Measurements from ENCODE around the gene LOXL3.
"Not testable (repeated sequence)": the region's sequence is repeated elsewhere in the genome, so short reads cannot be mapped to it uniquely, and the experiment has no call there.

The LOXL3 gene

GRCh38 chr2:74564222-74564621, 10.5 kb upstream of the LOXL3 start:
- no peak overlapping the region for H3K27ac Mint-ChIP-seq
- H3K4me3 Mint-ChIP-seq, result no peak overlapping the region
- peaks cover 2% of the 10 kb centered on the region for H3K36me3 Mint-ChIP-seq (ENCODE audit: low read depth)
- H3K27me3 Mint-ChIP-seq (ENCODE audit: low read depth), result no peaks in the 10 kb centered on the region
- H3K9me3 Mint-ChIP-seq, result no peaks in the 10 kb centered on the region
- DNase-seq (ENCODE audit: low spot score), result no peak
- peaks cover 44% of the 10 kb centered on the region for H3K4me1 Mint-ChIP-seq (ENCODE audit: low read depth)

- H3K27me3 Mint-ChIP-seq (ENCODE audit: low read depth), result no peaks in the 10 kb centered on the region
- H3K36me3 Mint-ChIP-seq (ENCODE audit: low read depth), result peaks cover 5% of the 10 kb centered on the region
- peaks cover 32% of the 10 kb centered on the region for H3K4me1 Mint-ChIP-seq (ENCODE audit: low read depth)
- no peaks in the 10 kb centered on the region for H3K9me3 Mint-ChIP-seq
- no peak overlapping the region for H3K4me3 Mint-ChIP-seq
- peak overlapping the region; percentile 33 for H3K27ac Mint-ChIP-seq
- no peak for DNase-seq (ENCODE audit: low spot score)
Observed at GRCh38 chr2:74562126-74562775, 8.5 kb upstream of the LOXL3 start.

DNA sequence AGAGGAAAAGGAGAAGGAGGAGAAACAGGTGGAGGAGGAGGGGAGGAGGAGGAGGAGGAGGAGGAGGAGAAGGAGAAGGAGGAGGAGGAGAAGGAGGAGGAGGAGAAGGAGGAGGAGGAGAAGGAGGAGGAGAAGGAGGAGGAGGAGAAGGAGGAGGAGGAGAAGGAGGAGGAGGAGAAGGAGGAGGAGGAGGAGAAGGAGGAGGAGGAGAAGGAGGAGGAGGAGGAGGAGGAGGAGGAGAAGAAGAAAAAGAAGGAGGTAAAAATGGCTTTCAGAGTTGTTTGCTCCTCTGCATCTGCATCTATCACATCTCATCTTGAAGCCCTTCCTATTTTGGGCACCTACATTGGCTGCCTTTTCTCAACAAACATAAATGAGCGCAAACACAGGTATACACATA, 7.3 kb upstream of the LOXL3 start:
- DNase-seq (ENCODE audit: low spot score); H3K27me3 Mint-ChIP-seq (ENCODE audit: low read depth); H3K4me3 Mint-ChIP-seq; H3K27ac Mint-ChIP-seq; H3K9me3 Mint-ChIP-seq: not testable (repeated sequence)
- Mint-ChIP-seq H3K4me1 (ENCODE audit: low read depth) (peaks cover 30% of the 10 kb centered on the region), H3K36me3 (ENCODE audit: low read depth) (peaks cover 13% of the 10 kb centered on the region)

- DNase-seq (ENCODE audit: low spot score), result no peak
- Mint-ChIP-seq H3K27me3 (ENCODE audit: low read depth) (no peaks in the 10 kb centered on the region), H3K27ac (no peak overlapping the region), H3K36me3 (ENCODE audit: low read depth) (peaks cover 13% of the 10 kb centered on the region), H3K9me3 (no peaks in the 10 kb centered on the region), H3K4me1 (ENCODE audit: low read depth) (peaks cover 30% of the 10 kb centered on the region), H3K4me3 (no peak overlapping the region)
Observed at GRCh38 chr2:74560591-74560990, 6.8 kb upstream of the LOXL3 start.

GRCh38 chr2:74559912-74560311, 6.2 kb upstream of the LOXL3 start:
- H3K27me3 Mint-ChIP-seq (ENCODE audit: low read depth), result no peaks in the 10 kb centered on the region
- no peak overlapping the region for H3K27ac Mint-ChIP-seq
- H3K36me3 Mint-ChIP-seq (ENCODE audit: low read depth), result peaks cover 13% of the 10 kb centered on the region
- H3K9me3 Mint-ChIP-seq, result no peaks in the 10 kb centered on the region
- H3K4me1 Mint-ChIP-seq (ENCODE audit: low read depth), result peaks cover 30% of the 10 kb centered on the region
- DNase-seq (ENCODE audit: low spot score), result no peak
- no peak overlapping the region for H3K4me3 Mint-ChIP-seq

- DNase-seq (ENCODE audit: low spot score), result no peak
- H3K27me3 Mint-ChIP-seq (ENCODE audit: low read depth), result no peaks in the 10 kb centered on the region
- H3K4me1 Mint-ChIP-seq (ENCODE audit: low read depth), result peaks cover 32% of the 10 kb centered on the region
- H3K36me3 Mint-ChIP-seq (ENCODE audit: low read depth), result peaks cover 13% of the 10 kb centered on the region
- no peaks in the 10 kb centered on the region for H3K9me3 Mint-ChIP-seq
- H3K27ac Mint-ChIP-seq, result peak overlapping the region; percentile 13
- H3K4me3 Mint-ChIP-seq, result no peak overlapping the region
Observed at GRCh38 chr2:74558284-74559230, 4.8 kb upstream of the LOXL3 start.

DNA sequence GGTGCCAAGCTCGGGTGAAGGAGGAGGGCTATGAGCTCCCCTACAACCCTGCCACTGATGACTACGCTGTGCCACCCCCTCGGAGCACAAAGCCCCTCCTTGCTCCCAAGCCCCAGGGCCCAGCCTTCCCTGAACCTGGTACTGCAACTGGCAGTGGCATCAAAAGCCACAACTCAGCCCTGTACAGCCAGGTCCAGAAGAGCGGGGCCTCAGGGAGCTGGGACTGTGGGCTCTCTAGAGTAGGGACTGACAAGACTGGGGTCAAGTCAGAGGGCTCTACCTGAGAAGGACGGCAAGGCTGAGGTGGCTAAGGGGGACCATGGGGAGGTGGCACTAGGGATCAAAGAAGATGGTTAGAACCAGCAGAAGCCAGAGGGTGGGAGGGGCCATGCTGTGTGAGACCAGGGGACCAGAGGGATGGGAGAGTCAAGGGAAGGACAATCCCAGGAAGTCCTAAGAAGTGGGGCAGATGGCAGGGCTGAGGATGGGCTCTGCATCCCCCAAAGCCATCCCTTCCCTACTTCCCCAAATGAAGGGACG, 3.2 kb upstream of the LOXL3 start:
- Mint-ChIP-seq H3K9me3 (no peaks in the 10 kb centered on the region), H3K4me3 (peak overlapping the region; percentile 94), H3K27ac (no peak overlapping the region), H3K36me3 (ENCODE audit: low read depth) (peaks cover 11% of the 10 kb centered on the region), H3K4me1 (ENCODE audit: low read depth) (peaks cover 28% of the 10 kb centered on the region), H3K27me3 (ENCODE audit: low read depth) (no peaks in the 10 kb centered on the region)
- no peak for DNase-seq (ENCODE audit: low spot score)

- DNase-seq (ENCODE audit: low spot score), result no peak
- no peaks in the 10 kb centered on the region for H3K27me3 Mint-ChIP-seq (ENCODE audit: low read depth)
- H3K4me1 Mint-ChIP-seq (ENCODE audit: low read depth), result peaks cover 31% of the 10 kb centered on the region
- peak overlapping the region; percentile 33 for H3K27ac Mint-ChIP-seq
- H3K36me3 Mint-ChIP-seq (ENCODE audit: low read depth), result peaks cover 11% of the 10 kb centered on the region
- no peaks in the 10 kb centered on the region for H3K9me3 Mint-ChIP-seq
- peak overlapping the region; percentile 94 for H3K4me3 Mint-ChIP-seq
Observed at GRCh38 chr2:74556159-74556558, 2.4 kb upstream of the LOXL3 start.

DNA sequence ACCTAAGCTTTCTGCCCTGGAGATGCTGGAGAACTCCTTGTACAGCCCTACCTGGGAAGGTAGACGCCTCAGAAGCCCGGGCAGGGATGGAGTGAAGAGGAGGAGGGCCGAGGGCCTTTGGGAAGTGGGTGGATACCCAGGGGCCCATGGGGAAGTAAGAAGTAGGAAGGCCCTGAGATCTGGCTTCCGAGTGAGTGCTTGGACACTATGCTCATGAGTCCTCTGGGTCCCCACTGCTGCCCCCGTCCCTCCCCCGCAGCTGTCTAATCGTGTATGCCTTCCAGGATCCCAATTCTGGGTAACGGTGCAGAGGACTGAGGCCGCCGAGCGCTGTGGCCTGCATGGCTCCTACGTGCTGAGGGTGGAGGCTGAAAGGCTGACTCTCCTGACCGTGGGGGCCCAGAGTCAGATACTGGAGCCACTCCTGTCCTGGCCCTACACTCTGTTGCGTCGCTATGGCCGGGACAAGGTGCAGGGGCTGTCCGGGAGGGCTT, 1.9 kb upstream of the LOXL3 start:
- H3K27ac Mint-ChIP-seq, result peak overlapping the region; percentile 96

DNA sequence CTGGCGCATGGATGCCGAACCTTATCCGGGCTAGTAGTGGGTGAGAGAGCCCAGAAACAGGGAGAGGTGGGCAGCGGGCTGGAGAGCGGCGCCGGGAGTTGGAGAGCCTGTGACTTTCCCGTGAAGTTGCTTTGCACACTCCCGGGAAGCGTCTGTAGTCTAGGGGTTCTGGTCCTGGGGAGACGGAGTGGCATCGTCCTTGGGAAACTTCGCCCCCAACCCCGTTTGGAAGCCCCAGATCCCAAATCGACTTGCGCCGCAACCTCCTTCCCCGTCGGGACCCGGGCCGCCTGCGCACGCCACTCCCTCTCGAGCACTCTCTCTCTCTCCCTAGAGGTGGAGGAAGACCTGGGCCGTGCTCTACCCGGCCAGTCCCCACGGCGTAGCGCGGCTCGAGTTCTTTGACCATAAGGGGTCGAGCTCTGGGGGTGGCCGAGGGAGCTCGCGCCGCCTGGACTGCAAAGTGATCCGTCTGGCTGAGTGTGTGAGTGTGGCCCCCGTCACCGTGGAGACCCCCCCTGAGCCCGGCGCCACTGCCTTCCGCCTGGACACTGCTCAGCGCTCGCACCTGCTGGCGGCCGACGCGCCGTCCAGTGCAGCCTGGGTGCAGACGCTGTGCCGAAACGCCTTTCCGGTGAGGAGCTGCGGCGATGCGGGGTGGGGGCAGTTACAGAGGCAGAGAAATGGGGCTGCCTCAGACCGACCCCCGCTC, 1.2 kb upstream of the LOXL3 start:
- peak overlapping the region; percentile 96 for H3K27ac Mint-ChIP-seq
- peaks cover 24% of the 10 kb centered on the region for H3K4me1 Mint-ChIP-seq (ENCODE audit: low read depth)
- no peak for DNase-seq (ENCODE audit: low spot score)
- no peaks in the 10 kb centered on the region for H3K27me3 Mint-ChIP-seq (ENCODE audit: low read depth)
- H3K9me3 Mint-ChIP-seq, result no peaks in the 10 kb centered on the region
- H3K36me3 Mint-ChIP-seq (ENCODE audit: low read depth), result peaks cover 11% of the 10 kb centered on the region
- peak overlapping the region; percentile 94 for H3K4me3 Mint-ChIP-seq

More for the DNA sequence above, 1.9 kb upstream of the LOXL3 start:
- H3K9me3 Mint-ChIP-seq, result no peaks in the 10 kb centered on the region
- no peak for DNase-seq (ENCODE audit: low spot score)
- no peaks in the 10 kb centered on the region for H3K27me3 Mint-ChIP-seq (ENCODE audit: low read depth)
- peaks cover 11% of the 10 kb centered on the region for H3K36me3 Mint-ChIP-seq (ENCODE audit: low read depth)
- peaks cover 29% of the 10 kb centered on the region for H3K4me1 Mint-ChIP-seq (ENCODE audit: low read depth)
- H3K4me3 Mint-ChIP-seq, result peak overlapping the region; percentile 94

DNA sequence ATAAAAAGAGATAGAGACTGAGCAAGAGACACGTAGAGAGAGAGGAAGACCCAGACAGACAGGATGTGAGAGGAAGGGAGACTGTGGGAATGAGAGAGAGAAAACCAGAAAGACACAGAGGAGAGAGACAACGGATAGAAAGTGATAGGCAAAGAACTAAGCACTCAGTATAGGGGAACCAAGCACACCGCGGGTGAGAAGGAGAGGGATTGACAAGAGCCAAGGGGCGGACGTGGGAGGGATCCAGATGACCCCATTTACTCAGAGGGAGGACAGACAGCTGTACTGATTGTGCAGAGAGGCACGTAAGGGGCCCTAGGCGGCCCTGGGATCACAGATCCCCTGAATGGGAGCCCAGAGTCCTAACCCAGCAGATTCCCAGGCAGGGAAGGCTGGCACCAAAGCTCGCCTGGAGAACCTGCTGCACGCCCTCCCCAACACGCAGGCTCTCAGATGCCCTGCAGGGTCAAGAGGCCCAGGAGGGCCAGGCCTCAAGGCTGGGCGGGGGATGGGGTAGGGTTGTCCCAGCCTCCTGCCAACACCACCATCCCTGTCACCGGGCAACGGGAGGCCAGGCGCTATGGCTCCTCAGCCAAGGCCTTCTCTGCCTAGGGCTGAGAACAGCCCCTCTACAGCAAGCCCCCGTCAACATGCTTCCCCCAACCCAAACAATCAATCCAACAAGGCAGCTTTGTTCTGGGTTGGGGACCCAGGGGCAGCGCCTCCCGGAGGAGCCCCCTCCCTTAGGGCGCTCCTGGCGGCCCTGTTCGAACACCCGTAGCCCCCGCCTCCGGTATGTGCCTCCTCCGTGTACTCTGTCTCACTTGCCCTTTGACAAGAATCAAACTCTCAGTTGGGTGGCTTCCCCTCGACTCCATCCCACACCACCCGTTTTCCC, 579 bp downstream of the LOXL3 start:
- DNase-seq (ENCODE audit: low spot score), result no peak
- Mint-ChIP-seq H3K27me3 (ENCODE audit: low read depth) (peaks cover 6% of the 10 kb centered on the region), H3K4me3 (peak overlapping the region; percentile 69), H3K27ac (peak overlapping the region; percentile 88), H3K9me3 (no peaks in the 10 kb centered on the region), H3K4me1 (ENCODE audit: low read depth) (peaks cover 28% of the 10 kb centered on the region), H3K36me3 (ENCODE audit: low read depth) (peaks cover 11% of the 10 kb centered on the region)

DNA sequence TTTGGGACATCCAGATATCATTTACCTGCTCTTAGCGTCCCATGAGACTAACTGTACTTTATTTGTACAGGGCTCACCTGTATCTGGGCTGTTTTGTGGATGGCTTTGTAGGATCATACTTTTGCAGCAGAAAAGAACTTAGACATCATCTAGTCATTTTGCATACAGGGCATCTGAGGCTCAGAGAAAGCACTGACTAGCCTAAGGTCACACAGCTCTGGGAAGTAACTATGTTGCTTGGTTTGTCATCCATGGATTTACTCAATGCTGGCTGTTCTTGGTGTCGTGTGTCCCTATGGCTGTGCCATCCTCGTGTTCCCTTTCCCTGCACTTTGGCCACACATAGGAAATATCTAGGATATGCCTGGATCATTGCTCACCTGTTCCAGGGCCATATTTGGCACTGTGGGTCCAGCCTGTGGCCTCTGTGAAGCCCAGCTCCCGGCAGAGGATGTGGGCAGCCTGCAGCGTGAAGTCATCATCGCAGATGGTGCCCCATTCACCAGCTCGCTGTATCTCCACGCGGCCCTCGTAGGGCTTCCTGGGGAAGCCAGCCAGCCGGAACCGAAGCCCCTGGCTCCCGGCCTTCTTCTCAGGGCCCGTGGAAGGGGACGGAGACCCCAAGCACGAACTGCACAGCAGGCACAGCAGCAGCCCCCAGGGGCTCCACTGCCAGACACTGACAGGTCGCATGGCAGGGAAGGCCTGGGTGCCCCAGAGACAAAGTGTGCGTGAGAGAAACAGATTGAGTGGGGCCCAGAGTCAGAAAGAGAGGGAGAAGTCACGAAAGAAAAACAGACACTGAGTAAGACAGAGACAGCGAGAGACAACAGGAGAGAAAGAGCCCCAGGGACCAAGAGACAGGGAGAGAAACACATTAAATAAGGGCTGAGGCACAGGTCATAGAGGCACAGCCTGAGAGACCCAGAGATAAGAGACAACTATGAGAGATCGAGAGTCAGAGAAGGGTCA, 1.5 kb downstream of the LOXL3 start:
- H3K9me3 Mint-ChIP-seq, result no peaks in the 10 kb centered on the region
- no peak for DNase-seq (ENCODE audit: low spot score)
- H3K4me1 Mint-ChIP-seq (ENCODE audit: low read depth), result peaks cover 28% of the 10 kb centered on the region
- H3K36me3 Mint-ChIP-seq (ENCODE audit: low read depth), result peaks cover 9% of the 10 kb centered on the region
- H3K4me3 Mint-ChIP-seq, result peak overlapping the region; percentile 33
- peak overlapping the region; percentile 69 for H3K27ac Mint-ChIP-seq
- H3K27me3 Mint-ChIP-seq (ENCODE audit: low read depth), result peaks cover 13% of the 10 kb centered on the region
